ENCODE data around the gene NLGN1.

NLGN1 gene

GRCh38 chr3:174251681-174252080, 854.1 kb downstream of the NLGN1 start:
- TF ChIP-seq CTCF (IDR thresholded peaks at IDR 0.05): no peak

GRCh38 chr3:174253196-174253823, 855.8 kb downstream of the NLGN1 start:
- no peak overlapping the region for H3K27ac ChIP-seq

More at GRCh38 chr3:174251681-174252080, 854.1 kb downstream of the NLGN1 start:
- Histone ChIP-seq H3K27me3 (no peaks in the 10 kb centered on the region), H3K9me3 (no peaks in the 10 kb centered on the region), H3K4me1 (ENCODE audit: control insufficient read depth in 1 of 2, insufficient read depth in 1 of 2, low read depth in 1 of 2, low read length in 1 of 2) (no peaks in the 10 kb centered on the region), H3K36me3 (no peaks in the 10 kb centered on the region), H3K27ac (no peak overlapping the region), H3K4me3 (ENCODE audit: low read depth in 1 of 2, low read length in 1 of 2) (no peak overlapping the region)

GRCh38 chr3:174253940-174254339, 856.4 kb downstream of the NLGN1 start:
- Histone ChIP-seq H3K27ac (no peak overlapping the region), H3K27me3 (no peaks in the 10 kb centered on the region), H3K36me3 (no peaks in the 10 kb centered on the region), H3K9me3 (no peaks in the 10 kb centered on the region), H3K4me1 (ENCODE audit: control insufficient read depth in 1 of 2, insufficient read depth in 1 of 2, low read depth in 1 of 2, low read length in 1 of 2) (no peaks in the 10 kb centered on the region), H3K4me3 (ENCODE audit: low read depth in 1 of 2, low read length in 1 of 2) (no peak overlapping the region)
- TF ChIP-seq CTCF (IDR thresholded peaks at IDR 0.05): no peak

More at GRCh38 chr3:174253196-174253823, 855.8 kb downstream of the NLGN1 start:
- H3K9me3 ChIP-seq: no peaks in the 10 kb centered on the region
- no peaks in the 10 kb centered on the region for H3K4me1 ChIP-seq (ENCODE audit: control insufficient read depth in 1 of 2, insufficient read depth in 1 of 2, low read depth in 1 of 2, low read length in 1 of 2)
- no peak overlapping the region for H3K4me3 ChIP-seq (ENCODE audit: low read depth in 1 of 2, low read length in 1 of 2)
- no peaks in the 10 kb centered on the region for H3K27me3 ChIP-seq
- no peak for TF ChIP-seq CTCF (IDR thresholded peaks at IDR 0.05)
- no peaks in the 10 kb centered on the region for H3K36me3 ChIP-seq

GRCh38 chr3:174255454-174255853, 857.9 kb downstream of the NLGN1 start:
- Histone ChIP-seq H3K4me3 (ENCODE audit: low read depth in 1 of 2, low read length in 1 of 2) (no peak overlapping the region), H3K27me3 (no peaks in the 10 kb centered on the region), H3K36me3 (no peaks in the 10 kb centered on the region), H3K9me3 (no peaks in the 10 kb centered on the region), H3K27ac (no peak overlapping the region), H3K4me1 (ENCODE audit: control insufficient read depth in 1 of 2, insufficient read depth in 1 of 2, low read depth in 1 of 2, low read length in 1 of 2) (no peaks in the 10 kb centered on the region)
- no peak for TF ChIP-seq CTCF (IDR thresholded peaks at IDR 0.05)

GRCh38 chr3:174266476-174266875, 868.9 kb downstream of the NLGN1 start:
- TF ChIP-seq CTCF (IDR thresholded peaks at IDR 0.05): no peak
- no peaks in the 10 kb centered on the region for H3K4me1 ChIP-seq (ENCODE audit: control insufficient read depth in 1 of 2, insufficient read depth in 1 of 2, low read depth in 1 of 2, low read length in 1 of 2)
- no peak overlapping the region for H3K4me3 ChIP-seq (ENCODE audit: low read depth in 1 of 2, low read length in 1 of 2)
- no peaks in the 10 kb centered on the region for H3K36me3 ChIP-seq
- no peak overlapping the region for H3K27ac ChIP-seq
- no peaks in the 10 kb centered on the region for H3K27me3 ChIP-seq
- H3K9me3 ChIP-seq: no peaks in the 10 kb centered on the region
